Coronary artery (tissue), 2 donors: ENCODE data around the gene UBASH3A.

ENCODE experiments used
- DNase-seq: peaks from one replicate; pipeline ENCODE4 v3.0.0-alpha.2; 2017; ENCODE audit warnings: low spot score
- H3K27ac ChIP-seq, 2 donors: fragments of 200-600 bp; sonication (generic); one replicate each; pipeline ENCODE4 v1.5.1; 2016 to 2019
- H3K4me3 ChIP-seq: fragments of 200-600 bp; sonication (generic); 2 replicates; pipeline ENCODE4 v1.5.1; 2016; ENCODE audit warnings: mild to moderate bottlenecking, moderate library complexity
- TF ChIP-seq, protein P1 (sequence below): fragments of 200-600 bp; sonication (generic); IDR thresholded peaks from one replicate; pipeline ENCODE4 v1.5.1; 2019; ENCODE audit warnings: antibody characterized with exemption

UBASH3A gene

DNA sequence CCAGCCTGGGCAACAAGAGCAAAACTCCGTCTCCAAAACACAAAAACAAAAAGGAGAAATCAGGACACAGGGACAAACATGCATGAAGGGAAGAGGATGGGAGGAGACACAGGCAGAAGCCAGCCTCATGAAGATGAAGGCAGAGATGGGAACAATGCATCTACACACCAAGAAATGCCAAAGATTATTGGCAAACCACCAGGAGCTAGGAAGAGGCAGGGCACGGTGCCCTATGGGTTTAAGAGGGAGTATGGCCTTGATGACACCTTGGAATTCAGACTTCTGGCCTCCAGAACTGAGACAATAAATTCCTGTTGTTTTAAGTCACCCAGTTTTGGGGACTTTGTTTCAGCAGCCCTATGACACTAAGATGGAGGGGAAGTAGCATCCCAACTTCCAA is 13.0 kb upstream of the UBASH3A start:
- TF ChIP-seq, protein P1, sequence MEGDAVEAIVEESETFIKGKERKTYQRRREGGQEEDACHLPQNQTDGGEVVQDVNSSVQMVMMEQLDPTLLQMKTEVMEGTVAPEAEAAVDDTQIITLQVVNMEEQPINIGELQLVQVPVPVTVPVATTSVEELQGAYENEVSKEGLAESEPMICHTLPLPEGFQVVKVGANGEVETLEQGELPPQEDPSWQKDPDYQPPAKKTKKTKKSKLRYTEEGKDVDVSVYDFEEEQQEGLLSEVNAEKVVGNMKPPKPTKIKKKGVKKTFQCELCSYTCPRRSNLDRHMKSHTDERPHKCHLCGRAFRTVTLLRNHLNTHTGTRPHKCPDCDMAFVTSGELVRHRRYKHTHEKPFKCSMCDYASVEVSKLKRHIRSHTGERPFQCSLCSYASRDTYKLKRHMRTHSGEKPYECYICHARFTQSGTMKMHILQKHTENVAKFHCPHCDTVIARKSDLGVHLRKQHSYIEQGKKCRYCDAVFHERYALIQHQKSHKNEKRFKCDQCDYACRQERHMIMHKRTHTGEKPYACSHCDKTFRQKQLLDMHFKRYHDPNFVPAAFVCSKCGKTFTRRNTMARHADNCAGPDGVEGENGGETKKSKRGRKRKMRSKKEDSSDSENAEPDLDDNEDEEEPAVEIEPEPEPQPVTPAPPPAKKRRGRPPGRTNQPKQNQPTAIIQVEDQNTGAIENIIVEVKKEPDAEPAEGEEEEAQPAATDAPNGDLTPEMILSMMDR: no peak
- Histone ChIP-seq H3K27ac (no peak overlapping the region), H3K4me3 (no peak overlapping the region)
- DNase-seq: no peak

DNA sequence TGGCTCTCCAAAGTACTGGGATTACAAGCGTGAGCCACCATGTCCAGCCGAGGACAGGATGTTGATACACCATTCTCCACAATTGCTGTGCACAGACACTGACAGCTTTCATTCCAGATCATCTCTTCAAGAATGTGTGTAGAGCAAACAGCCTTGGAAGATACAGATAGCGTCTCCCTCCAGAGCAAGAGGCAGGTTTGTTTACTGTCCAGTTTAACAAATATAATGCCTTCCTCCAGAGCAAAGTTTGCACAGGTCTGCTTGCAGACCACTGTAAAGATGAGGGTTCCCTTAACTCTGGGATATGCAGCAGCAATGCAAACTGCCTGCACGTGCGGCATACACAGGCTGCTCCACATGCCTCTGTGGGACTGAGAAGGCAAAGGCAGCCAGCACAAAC is 12.4 kb upstream of the UBASH3A start:
- Histone ChIP-seq H3K27ac (no peak overlapping the region), H3K4me3 (no peak overlapping the region)
- DNase-seq: no peak
- TF ChIP-seq, protein P1: no peak

DNA sequence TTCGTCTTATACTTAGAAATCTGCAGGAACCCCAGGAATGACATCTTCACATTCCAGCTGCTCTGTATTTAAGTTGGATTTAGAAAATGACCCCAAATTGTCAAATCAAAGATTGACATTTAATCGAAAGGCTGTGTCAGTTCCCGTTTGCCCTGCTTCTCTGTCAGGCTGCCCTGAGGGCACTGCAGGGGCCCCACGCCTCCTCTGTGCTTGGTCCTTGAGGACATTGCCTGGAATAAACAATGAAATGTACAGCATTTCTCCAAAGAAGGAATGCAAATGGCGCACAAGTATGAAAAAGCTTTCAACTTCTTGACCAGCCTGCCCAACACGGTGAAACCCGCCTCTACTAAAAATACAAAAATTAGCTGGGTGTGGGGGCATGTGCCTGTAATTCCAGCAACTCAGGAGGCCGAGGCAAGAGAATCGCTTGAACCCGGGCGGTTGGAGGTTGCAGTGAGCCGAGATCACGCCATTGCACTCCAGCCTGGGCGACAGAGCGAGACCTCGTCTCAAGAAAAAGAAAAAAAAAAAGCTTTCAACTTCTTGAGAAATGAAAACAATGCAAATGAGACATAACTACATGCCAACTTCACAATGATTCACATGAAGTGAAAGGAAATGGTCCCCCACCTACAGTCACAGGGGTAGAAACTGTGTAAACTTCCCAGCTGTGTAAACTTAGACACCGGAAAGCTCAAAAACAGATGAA is 10.8 kb upstream of the UBASH3A start:
- TF ChIP-seq, protein P1: no peak
- no peak for DNase-seq
- no peak overlapping the region for H3K27ac ChIP-seq
- no peak overlapping the region for H3K4me3 ChIP-seq

DNA sequence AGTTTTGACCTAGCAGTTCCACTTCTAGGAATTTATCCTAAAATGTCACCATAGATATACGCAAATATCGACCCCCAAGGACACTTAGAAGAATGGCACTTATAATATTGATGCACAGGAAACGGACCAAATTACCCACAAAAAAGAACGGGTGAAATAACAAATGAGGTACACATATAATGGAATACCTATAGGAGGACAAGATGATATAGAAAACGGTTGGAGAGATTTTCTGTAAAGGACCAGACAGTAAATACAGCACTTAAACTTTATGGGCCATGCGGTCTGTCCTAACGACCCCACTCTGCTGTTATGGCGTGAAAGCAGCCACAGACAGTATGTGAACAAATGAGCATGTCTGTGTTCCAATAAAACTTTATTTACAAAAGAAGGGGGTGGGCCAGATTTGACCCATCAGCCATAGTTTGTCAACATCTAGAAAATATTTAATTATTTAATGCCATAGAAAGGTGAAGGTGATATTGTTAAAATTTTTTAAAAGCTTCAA is 10.2 kb upstream of the UBASH3A start:
- Histone ChIP-seq H3K27ac (no peak overlapping the region), H3K4me3 (no peak overlapping the region)
- TF ChIP-seq, protein P1: no peak
- no peak for DNase-seq

DNA sequence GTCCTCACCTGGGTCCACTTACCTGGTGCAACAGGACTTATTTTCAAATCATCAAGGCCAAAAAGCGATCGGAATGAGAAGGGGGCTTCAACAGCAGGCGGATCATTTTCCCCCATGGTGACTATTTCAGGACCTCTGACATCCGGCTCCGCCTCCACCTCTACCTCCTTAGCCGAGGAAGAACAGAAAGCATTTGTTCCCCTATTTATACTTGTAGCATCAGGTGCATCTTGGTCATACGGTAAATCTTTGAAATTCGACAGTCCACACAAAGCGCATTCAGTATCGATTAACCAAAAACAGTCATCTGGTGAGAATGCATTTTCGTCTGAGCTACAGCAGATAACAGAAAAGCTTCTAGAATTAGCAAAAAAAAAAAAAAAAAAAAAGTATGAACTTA is 8.4 kb upstream of the UBASH3A start:
- TF ChIP-seq, protein P1: no peak
- H3K4me3 ChIP-seq: no peak overlapping the region
- H3K27ac ChIP-seq: no peak overlapping the region
- no peak for DNase-seq

DNA sequence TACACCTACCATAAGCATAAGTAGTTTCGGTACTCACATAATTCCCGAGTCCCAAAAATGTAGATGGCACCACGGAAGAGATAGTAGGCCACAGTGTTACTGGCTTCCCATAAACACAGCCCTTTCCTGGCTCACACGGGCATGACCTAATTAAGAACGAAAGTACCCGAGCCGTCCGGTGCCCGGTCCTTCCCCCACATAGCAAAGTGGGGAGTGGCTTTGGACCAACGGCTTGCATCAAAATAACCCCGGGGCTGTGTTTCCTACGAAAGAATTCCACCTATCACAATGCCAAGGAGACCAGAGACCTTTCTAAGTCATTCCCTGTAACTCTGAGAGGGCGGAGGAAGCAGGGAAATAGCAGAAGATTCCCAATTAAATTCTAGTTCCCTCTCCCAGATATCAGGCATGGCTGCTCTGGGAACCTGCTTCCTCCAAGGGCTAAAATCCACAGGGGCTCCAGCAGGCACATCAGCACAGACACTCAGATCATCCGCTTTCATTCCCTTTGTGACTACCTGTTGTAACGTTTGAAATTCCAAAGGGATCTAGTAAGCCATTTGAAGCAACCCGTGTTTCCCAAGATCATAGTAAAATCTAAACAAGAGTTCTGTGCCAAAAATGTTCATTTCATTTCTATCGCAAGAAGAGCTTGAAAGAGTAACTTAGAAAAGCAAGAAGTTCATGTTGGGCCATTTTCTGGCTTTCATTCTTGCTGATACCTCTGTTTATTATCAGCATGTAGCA is 7.6 kb upstream of the UBASH3A start, which contains the start of gene TMPRSS3:
TMPRSS3 (minus strand) TSS at position 148 of the 747 bp plus-strand sequence. CDS start 635 bp downstream, outside the sequence.
- DNase-seq: no peak
- no peak within 1 kb of the TSS for H3K27ac ChIP-seq
- TF ChIP-seq, protein P1: no peak
- H3K4me3 ChIP-seq: no peak within 1 kb of the TSS
